NCI-H1436 (cell line): Measurements from ENCODE around the gene EMC8.
A peak's percentile ranks its signal among the peaks of the same experiment; 100 is the strongest.

Source experiments
- DNase-seq: peaks from one replicate; lab custom pipeline; 2025; lab: John Stamatoyannopoulos, UW

The EMC8 gene

DNA sequence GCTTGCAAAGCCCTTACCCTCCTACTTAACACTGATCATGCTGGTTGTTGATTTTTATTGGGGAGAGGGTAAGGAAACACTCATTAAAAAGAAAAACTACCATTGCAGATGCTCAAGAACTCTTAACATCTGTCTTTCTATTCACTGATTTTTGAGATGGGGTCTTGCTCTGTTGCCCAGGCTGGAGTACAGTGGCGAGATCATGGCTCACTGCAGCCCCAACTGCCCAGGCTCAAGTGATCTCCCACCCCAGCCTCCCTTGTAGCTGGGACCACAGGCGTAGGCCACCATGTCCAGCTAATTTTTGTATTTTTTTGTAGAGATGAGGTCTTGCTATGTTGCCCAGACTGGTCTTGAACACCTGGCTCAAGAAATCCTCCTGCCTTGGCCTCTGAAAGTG lies 14.5 kb downstream of the EMC8 start:
- no peak for DNase-seq

DNA sequence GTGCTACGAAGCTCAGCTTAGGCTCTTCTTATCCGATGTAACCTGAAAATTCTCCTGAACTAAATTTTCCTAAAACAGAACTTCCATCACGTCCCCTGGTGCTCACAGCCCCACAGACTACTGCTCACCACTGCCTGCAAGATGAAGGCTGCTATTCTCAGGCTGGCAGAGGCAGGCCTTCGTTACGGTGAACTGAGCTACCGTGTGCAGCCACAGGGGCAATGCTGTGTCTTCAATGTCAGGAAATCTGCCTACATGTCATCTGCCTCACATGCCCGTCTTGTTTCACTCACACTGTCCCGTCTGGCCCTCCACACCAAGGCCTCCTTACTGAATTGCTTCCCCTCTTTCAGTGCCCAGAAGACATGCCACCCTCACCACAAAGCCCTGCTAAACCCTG lies 15.9 kb downstream of the EMC8 start:
- no peak for DNase-seq

DNA sequence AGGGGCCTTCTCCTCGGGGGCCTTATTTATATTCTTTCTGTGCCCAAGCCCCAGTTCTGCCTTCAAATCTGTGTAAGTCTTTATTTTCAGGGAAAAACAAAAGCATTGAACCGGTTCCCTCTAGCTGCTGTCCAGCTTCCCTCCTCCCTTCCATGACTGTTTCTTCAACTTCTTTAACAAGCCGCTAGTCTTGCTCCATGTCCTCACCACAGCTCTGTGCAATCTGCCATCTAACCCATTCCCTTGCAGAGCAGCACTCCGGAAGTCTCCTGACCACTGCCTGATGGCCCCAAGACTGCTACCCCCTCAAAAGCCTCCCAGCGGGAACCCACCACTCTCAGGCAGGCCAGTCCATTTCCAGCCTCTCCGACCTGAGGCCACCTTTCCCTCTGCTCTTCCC lies 16.9 kb downstream of the EMC8 start:
- no peak for DNase-seq

DNA sequence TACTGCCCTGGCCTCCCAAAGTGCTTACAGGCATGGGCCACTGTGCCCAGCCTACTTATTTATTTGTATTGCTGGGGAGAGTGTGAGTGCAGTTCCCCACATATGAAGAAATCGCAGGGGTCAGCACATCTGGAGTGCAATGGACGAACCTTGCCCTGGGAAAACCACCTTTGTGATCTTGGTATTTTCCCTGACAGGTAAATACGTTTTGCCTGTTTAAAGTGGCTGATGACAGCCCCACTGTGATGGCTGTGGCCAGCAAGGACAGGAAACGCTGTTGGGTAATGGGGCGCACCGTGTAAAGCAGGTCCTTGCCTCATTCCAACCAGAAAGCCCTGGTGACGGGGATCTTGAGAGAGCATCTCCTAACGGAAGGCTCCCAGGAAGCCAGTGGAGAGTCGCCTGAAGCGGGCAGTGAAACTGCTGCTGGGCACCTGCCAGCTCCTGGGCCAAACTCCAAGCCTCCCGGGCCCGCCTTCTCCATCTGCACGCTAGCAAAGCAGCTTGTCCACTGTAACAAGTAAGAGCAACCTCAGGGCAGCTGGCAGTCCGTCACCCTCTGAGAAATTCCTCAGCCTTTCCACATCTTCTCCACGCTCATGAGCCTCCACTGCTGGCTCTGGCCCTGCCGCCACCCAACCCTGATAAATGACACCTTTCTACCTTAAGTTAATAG lies 17.5 kb downstream of the EMC8 start:
- DNase-seq: no peak

DNA sequence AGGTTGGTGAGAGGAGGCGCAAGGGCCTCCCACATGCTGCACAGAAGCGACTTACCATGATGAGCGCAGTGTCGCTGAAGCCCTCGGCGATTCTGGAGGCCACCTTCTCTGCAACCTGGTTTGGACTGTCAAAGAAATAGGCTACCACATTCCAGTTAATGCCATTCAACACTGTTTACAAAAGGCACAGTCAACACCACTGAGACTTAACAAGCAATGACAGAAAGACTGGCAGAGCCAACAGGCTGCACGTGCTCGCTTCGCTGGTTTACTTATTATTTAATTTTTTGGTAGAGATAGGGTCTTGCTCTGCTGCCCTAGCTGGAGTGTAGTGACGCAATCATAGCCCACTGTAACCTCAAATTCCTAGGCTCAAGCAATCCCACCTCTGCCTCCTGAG lies 18.2 kb downstream of the EMC8 start:
- no peak for DNase-seq

DNA sequence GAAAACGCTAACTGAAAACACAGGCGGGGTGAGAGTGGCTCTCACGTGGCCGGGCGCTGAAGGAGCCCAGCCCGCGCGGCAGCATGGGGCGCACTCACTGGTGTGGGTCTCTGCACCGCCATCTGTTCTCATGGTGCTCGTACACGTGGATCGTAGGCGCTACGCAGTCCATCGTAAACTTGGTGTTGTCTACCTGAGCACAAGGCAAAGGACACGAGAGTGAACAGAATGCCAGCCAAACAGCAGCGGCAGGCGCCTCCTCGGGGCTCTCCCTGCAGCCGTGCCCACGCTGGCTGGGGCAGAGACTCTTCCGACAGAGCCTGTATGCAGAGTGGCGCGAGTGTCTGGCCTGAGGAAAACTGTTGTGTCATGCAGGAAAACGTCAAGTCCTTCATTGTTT lies 19.1 kb downstream of the EMC8 start:
- no peak for DNase-seq

DNA sequence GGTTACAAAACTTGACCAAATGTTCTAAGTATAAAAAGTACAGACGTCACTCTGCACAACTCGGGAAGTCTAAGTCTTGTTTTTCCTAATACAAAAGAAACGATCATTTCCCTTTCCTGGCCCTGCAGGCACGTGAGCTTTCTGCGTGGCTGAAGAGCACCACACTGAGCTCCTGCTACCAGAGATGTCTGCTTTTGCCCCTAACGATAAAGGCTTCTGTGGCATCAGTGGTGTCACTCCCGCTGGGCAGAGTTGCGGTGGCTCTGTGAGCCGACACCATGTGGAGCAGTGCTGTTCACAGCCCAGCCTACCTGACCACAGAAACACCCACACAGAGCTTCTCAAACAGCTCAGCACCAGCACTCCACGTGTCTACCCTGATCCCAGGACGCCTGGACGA lies 20.5 kb downstream of the EMC8 start:
- no peak for DNase-seq

DNA sequence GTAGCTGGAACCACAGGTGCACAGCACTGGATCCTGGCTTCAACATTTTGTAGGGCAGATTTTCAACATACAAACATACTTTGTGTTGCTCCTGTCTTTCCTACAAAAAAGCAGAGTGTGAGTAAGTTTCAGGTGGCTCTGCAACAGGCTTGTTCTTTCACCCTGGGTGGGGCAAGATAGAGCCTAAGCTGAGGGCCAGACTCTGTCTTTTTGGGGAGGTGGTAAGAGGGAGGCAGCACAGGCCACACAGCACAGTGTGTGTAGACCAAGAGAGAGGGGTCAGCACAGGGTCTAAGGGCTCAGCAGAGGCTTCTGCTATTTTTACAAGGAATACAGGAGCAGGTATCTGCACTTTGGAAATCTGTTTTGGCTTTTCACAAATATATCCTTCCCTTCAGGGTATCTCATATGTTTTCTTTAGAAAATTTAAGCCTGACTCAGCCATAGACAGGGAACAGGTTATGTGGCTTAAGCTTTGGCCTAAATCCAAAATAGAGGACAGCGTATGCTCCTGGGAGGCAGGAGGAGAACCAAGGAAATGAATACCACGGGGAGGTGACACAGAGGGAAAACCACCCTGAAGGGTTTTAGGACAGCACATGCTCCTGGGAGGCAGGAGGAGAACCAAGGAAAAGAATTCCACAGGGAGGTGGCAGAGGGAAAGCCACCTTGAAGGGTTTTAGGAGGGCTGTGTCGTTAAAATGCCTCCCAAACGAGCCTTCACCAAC lies 21.6 kb downstream of the EMC8 start:
- no peak for DNase-seq

DNA sequence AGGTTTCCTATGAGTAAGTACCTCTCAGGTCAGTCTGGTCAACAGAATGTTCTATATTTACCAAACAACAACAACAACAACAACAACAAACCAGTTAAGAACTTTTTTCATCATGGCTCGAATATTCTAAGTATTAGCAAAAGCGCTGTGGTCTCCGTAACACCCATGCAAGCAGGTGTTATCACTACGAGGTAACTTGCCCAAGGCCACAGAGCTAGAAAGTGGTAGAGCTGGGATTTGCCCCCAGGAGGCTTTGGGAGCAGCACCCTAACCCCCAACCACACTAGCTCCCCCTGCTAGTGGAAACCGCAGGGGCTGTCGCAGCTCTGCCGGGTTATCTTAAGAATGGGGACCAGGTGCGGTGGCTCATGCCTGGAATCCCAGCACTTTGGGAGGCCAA lies 24.5 kb downstream of the EMC8 start:
- DNase-seq: no peak

DNA sequence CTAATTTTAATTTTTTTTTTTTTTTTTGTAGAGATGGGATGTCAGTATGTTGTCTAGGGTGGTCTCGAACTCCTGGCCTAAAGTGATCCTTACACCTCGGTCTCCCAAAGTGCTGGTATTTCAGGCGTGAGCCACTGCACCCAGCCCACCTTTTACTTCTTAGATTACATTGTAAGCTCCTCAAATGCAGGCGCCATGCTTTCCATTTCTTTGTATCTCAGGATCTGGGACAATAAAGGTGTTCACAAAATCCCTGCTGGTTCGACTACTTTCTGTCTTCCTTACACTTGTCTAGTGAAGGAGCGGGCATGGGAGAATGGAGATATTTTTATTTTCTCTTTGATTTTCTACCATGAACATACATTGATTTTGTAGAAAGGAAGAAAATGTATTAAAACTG lies 25.2 kb downstream of the EMC8 start:
- DNase-seq: no peak

DNA sequence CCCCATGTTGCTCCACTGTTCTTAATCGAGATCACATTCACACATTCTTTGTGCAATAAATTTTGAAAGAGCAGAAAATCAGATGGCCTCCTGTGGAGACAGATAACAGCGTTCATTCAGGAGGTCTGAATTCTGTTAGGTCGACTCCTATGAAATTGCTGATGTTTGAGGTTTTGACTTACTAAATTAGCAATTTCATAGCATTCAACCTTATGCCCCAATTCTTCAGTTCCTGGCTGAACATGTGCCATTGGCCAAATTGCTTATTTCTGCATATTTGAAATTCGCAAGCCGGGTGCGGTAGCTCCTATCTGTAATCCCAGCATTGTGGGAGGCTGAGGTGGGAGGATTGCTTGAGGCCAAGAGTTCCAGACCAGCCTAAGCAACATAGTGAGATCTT lies 26.3 kb downstream of the EMC8 start:
- no peak for DNase-seq

DNA sequence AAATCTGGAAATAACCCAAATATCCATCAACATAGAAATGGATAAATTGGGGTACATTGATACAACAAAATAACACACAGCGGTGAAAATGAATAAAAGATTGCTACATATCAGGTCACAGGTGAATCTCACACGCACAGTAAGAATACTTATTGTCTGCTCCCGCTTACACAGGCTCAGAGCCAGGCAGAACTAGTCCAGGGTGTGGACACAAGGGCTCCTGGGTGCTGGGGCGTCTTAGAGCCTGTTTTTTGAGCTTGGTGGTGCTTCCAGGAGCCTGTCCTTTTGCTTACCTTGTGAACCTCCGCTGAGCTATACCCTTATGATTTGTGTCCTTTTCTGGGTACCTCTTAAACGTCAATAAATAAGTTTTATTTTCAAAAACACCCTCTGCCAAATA lies 28.6 kb downstream of the EMC8 start:
- DNase-seq: no peak

DNA sequence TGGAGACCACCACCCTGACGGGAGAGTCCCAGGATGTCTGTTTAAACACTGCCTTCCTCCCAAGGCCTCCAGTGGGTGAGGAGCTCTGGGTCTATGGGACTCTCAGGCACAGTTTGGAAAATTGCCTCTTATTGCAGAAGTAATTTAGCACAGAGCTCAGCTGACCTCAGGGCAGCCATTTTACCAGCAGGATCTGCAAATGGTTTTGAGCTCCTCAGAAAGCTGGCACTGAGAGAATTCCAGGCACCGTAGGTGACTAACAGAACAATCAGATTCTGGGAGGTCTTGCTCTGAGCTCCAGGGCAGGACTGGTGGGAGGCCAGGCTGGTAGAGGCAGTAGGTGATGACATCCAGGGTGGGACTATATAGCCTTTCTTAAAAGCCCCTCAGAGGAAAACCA lies 31.1 kb downstream of the EMC8 start:
- no peak for DNase-seq

DNA sequence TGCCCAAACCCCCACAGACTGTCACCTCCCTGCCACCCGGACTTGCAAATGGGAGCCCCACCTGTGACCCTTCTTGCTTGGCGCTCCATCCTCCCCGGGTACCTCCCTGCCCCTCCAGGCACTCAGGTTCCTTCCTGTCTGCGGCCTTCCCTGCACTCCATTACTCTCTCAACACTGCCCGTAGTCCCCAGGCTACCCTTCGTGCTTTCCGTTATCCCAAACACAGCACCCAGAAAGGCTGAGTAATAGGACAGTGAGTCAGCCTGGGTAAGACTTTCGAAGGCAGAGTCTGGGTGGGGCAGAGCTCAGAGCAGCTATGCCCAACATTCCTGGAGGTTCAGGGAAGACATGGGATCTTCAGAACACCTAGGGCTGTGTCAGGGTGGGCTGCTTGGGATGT lies 31.8 kb downstream of the EMC8 start:
- DNase-seq: no peak

DNA sequence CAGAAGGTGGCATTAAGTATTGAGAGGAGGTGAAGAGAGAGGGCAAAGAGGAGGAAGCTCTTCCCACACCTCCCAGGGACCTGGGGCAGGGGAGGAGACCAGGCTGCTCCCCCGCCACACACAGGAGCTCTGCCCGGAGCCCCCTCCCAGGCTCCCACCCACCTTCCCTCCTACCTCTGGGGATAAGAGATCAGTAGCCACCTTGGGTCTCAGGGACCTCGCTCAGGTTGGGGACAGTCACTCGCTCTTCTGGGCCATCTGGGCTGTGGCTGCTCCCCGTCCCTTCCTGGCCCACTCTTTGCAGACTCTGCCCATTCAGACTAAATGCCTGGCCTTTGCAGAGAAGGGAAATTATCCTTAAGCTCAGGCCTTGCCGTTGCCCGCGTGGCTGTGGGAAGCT lies 33.6 kb downstream of the EMC8 start:
- no peak for DNase-seq

DNA sequence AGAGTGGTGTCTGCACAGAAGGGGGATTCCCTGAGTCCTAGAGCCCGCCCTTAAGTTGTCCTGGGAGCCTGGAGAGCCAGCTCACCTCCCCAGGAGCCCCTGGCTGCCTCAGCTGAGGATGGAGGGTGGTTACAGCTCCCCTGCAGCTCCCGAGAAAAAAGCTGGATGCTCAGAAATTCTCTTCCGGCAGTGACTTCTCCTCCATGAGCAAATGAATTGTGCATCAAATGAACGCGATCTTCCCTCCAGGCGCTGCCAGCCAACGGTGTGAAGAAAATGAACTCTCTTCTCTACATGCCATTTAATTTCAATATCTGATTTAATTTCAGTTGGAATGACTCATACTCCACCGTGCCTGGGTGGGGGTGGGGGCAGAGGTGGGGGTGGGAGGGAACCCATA lies 34.1 kb downstream of the EMC8 start:
- no peak for DNase-seq

DNA sequence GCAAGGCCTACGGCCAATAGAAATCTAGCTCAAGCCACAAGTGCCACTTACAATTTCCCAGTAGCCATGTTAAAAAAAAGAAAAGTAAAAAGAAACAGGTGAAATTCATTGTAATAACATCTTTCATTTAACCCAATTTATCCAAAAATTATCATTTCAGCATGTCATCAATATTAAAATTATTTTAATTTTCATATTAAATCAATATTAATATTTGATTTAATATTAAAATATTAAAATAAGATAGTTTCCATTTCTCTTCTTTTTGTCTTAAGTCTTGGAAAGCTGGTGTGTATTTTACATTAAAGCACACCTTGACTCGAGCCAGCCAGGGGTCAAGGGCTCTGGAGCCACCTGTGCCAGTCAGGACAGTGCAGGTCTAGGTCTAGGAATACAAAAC lies 35.7 kb downstream of the EMC8 start:
- DNase-seq: no peak

DNA sequence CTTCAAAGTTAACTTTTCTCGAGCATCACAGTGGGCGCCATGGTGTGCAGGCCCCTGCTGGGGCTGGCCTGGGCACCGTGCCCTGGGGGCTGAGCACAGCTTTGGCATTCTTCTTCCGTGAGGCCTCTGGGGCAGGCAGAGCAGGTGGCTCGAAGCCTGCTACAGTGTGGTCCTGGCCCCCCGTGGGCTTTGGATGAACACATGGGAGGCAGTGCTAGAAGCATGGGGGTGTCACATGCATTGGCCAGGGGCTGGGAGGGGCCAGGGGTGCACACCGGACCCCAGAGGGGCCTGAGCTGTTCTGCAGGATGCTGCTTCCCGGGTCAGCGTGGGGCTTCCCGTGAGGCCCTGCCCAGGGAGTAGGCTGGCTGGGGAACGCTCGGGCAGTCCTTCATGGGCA lies 36.4 kb downstream of the EMC8 start:
- no peak for DNase-seq

DNA sequence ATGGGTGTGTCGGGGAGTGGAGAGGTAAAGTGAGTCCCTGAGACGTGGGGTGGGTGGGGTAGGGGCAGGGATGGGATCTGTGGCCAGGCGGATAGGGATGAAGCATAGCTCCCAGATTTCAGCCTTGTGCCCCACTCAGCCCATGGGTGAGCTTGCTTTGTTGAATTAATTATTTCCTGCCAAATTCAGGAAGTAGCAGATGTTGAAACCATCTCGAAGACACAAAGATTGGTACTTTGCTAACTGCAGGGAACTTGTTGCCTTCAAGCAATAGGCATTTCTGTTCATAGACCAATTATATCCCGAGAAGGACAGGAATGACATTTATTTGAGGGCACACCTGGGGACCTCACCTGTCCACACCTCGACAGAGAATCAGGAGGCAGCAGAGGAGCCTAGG lies 37.5 kb downstream of the EMC8 start:
- no peak for DNase-seq

DNA sequence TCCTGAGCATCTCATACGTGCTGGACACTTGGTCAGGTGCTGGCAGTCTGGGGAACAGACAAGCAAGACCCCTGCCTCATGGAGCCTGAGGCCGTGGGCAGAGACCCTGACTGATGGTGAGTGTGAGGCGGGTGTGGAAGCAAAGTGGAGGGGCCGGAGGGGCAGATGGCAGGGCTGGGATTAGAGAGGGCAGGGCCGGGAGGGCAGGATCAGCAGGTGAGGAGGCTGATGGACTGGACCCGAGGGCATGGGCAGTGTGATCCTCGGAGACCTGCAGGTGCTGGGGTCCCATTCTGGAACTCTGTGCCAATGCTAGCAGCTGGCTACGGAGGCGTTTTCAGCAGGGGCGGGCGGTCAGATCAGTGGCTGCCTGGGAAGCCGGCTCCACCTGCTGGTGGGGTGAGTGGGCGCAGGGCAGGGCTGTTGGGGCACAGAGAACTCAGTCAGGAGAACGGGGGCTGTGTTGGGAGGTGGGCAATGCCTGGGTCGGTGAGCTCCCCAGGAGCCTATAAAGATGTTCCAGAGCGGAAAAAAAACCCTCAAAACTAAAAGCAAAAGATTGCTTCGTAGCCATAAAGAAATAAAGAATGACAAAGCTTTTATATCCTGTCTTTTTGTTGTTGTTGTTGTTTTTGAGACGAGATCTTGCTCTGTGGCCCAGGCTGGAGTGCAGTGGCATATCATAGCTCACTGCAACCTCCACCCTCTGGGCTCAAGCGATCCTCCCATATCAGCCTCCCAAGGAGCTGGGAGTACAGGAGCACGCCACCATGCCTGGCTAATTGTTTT lies 39.5 kb downstream of the EMC8 start:
- DNase-seq: peak; percentile 34

DNA sequence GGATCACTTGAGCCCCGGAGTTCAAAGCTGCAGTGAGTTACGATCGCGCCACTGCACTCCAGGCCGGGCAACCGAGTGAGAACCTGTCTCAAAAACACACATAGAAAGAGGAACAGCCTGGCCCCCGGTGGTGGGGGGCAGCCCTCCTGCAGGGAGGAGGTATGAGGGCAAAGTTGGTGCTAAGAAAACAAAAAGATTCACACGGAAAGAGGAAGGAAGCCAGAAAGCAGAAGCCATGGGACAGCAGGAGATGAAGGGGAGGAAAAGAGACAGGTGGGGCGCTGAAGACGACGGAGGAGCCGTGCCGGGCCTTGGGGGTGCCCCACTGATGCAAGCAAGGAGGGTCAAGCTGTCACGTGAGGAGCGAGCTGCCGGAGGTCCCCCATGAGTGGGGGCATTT lies 40.2 kb downstream of the EMC8 start:
- no peak for DNase-seq

DNA sequence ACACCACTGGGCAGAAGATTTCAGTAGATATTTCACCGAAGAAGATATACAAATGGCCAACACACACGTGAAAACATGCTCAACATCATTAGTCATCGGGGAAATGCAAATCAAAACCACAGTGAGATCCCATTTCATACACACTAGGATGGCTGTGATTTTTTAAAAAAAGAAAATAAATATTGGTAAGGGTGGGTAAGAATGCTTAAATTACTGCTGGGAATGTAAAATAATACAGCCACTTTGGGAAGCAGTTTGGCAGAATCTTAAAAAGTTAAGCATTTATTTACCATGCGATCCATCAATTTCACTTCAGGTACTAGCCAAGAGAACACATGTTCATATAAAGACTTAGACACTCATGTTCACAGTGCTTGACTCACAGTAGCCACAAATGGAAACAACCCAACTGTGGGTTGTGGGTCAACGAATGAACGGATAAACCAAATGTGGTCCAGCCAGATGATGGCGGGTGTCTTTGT lies 42.0 kb downstream of the EMC8 start:
- no peak for DNase-seq
